ENCODE data around the gene TMEM179B. TPM values are rescaled to one million over a fixed set of nuclear protein-coding genes. Genes with fewer than 3 reads are reported as not detected.

The TMEM179B gene
- total and polyA plus RNA-seq, 9 of the 15 experiments (the other 6 are each of a cell fraction or from before 2014, with no cell fraction given): 27.7 to 105 (median 37.0) TPM

GRCh38 chr11:62831520-62832335 is 44.5 kb downstream of the TMEM179B start, which contains the start of gene STX5 (continued):
- no peak for TF ChIP-seq PREB (CRISPR knock-in tag; IDR thresholded peaks at IDR 0.05)
- no peak for TF ChIP-seq HOXB6 (CRISPR knock-in tag; IDR thresholded peaks at IDR 0.05; ENCODE audit: borderline replicate concordance)
- 0 out of 2 replicates have a peak, but pooled peaks have one; percentile 55 for TF ChIP-seq ZBTB26 (CRISPR knock-in tag; IDR thresholded peaks at IDR 0.05)
- TF ChIP-seq ZNF785 (CRISPR knock-in tag; IDR thresholded peaks at IDR 0.05): no peak
- TF ChIP-seq HDAC3 (IDR thresholded peaks at IDR 0.05; ENCODE audit: borderline replicate concordance, partially characterized antibody): no peak
- TF ChIP-seq POLR2B (IDR thresholded peaks at IDR 0.05; ENCODE audit: low read depth, partially characterized antibody): peak; percentile 93
- no peak for TF ChIP-seq MITF (IDR thresholded peaks at IDR 0.05)
- TF ChIP-seq THAP7 (CRISPR knock-in tag; IDR thresholded peaks at IDR 0.05): no peak
- no peak for TF ChIP-seq ID3 (CRISPR knock-in tag; IDR thresholded peaks at IDR 0.05)
- TF ChIP-seq ID3 (tag; IDR thresholded peaks at IDR 0.05): no peak
- peak; percentile 90 for TF ChIP-seq TOE1 (IDR thresholded peaks at IDR 0.05; ENCODE audit: borderline replicate concordance)
- TF ChIP-seq TOE1 (CRISPR knock-in tag; IDR thresholded peaks at IDR 0.05; ENCODE audit: borderline replicate concordance, low read depth): no peak
- TF ChIP-seq MCM5 (IDR thresholded peaks at IDR 0.05; ENCODE audit: low read depth): no peak
- TF ChIP-seq U2AF2 (optimal IDR thresholded peaks at IDR 0.05; ENCODE audit: low read depth, low read length): no peak
- TF ChIP-seq EP400 (IDR thresholded peaks at IDR 0.05): peak; percentile 99
- no peak for TF ChIP-seq ZNF398 (CRISPR knock-in tag; IDR thresholded peaks at IDR 0.05)
- TF ChIP-seq ATF3 (IDR thresholded peaks at IDR 0.05): peak; percentile 75
- TF ChIP-seq ATF3 (CRISPR knock-in tag; conservative IDR thresholded peaks at IDR 0.05): no peak; the same call in 1 of the 2 replicates
- no peak for TF ChIP-seq CSDE1 (IDR thresholded peaks at IDR 0.05)
